Measurements from ENCODE around the gene SKAP1.

SKAP1 gene

DNA sequence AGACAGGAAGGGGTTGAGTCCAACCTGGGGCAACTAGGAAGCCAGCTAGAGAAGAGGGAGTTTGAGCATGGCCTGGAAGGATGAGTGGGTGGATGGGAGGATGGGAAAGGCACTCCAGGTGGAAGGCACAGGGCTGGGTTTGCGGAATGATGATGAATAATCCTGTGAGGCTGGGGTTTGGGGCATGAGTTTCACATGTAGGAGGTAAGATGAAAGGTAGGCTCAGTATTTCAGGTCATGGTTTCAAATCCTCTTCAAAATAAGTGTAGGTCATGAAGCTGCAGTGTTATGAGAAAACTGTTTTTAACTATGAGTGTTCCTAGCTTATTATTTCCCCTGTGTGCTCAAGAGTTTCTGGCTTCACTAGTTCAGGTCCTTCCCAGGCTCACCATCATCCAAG, 130.3 kb downstream of the SKAP1 start:
- Histone ChIP-seq H2AFZ (ENCODE audit: low read depth, low read length, severe bottlenecking) (no peak overlapping the region), H3K4me3 (ENCODE audit: insufficient read depth, low read length, poor library complexity, severe bottlenecking) (no peak overlapping the region)
- TF ChIP-seq, protein P1, sequence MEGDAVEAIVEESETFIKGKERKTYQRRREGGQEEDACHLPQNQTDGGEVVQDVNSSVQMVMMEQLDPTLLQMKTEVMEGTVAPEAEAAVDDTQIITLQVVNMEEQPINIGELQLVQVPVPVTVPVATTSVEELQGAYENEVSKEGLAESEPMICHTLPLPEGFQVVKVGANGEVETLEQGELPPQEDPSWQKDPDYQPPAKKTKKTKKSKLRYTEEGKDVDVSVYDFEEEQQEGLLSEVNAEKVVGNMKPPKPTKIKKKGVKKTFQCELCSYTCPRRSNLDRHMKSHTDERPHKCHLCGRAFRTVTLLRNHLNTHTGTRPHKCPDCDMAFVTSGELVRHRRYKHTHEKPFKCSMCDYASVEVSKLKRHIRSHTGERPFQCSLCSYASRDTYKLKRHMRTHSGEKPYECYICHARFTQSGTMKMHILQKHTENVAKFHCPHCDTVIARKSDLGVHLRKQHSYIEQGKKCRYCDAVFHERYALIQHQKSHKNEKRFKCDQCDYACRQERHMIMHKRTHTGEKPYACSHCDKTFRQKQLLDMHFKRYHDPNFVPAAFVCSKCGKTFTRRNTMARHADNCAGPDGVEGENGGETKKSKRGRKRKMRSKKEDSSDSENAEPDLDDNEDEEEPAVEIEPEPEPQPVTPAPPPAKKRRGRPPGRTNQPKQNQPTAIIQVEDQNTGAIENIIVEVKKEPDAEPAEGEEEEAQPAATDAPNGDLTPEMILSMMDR (IDR thresholded peaks at IDR 0.05; ENCODE audit: insufficient read depth, low read length, poor library complexity, severe bottlenecking): no peak
- TF ChIP-seq EZH2phosphoT487 (conservative IDR thresholded peaks at IDR 0.05; ENCODE audit: low read length): no peak

DNA sequence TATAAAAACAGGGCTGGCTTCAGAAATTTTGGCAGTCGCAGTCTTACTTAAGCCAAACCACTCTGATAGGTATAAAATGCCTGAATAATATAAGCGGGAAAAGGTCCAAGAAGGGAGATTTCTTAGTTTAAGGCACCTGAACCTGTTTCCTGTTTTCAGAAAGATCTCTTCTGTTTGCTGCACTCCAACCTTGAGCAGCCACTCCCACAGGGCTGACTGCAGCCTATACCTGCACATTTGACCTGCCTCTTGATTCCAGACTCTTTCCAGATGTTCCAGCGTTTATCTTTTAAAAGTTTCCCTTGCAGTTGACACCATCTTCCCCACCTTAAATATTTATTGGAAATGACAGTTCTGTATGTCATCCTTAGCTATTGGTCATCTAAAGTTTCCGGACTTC, 132.2 kb downstream of the SKAP1 start:
- H4K20me1 ChIP-seq (ENCODE audit: low read depth, low read length): no peaks in the 10 kb centered on the region
- no peak overlapping the region for H2AFZ ChIP-seq (ENCODE audit: low read depth, low read length, severe bottlenecking)
- no peak overlapping the region for H3K9ac ChIP-seq (ENCODE audit: low read length)
- no peaks in the 10 kb centered on the region for H3K9me3 ChIP-seq (ENCODE audit: insufficient read depth, low read length)
- no peak overlapping the region for H3K27ac ChIP-seq (ENCODE audit: low read depth, low read length)
- no peaks in the 10 kb centered on the region for H3K36me3 ChIP-seq (ENCODE audit: low read length)
- no peaks in the 10 kb centered on the region for H3K9me2 ChIP-seq (replicated peaks; ENCODE audit: insufficient read depth, low read length)
- H3K4me2 ChIP-seq (ENCODE audit: low read depth, low read length, poor library complexity, severe bottlenecking): no peak overlapping the region
- H3K4me3 ChIP-seq (ENCODE audit: insufficient read depth, low read length, poor library complexity, severe bottlenecking): no peak overlapping the region
- no peaks in the 10 kb centered on the region for H3F3A ChIP-seq (ENCODE audit: insufficient read depth)
- H3K79me2 ChIP-seq (ENCODE audit: insufficient read depth, low read length): no peaks in the 10 kb centered on the region
- H3K27me3 ChIP-seq (ENCODE audit: low read length): no peaks in the 10 kb centered on the region
- TF ChIP-seq, protein P1 (IDR thresholded peaks at IDR 0.05; ENCODE audit: insufficient read depth, low read length, poor library complexity, severe bottlenecking): no peak
- no peak for TF ChIP-seq EZH2phosphoT487 (conservative IDR thresholded peaks at IDR 0.05; ENCODE audit: low read length)

More for the DNA sequence above, 130.3 kb downstream of the SKAP1 start:
- Histone ChIP-seq H3K27ac (ENCODE audit: low read depth, low read length) (no peak overlapping the region), H3K9me3 (ENCODE audit: insufficient read depth, low read length) (no peaks in the 10 kb centered on the region), H3F3A (ENCODE audit: insufficient read depth) (no peaks in the 10 kb centered on the region), H3K27me3 (ENCODE audit: low read length) (no peaks in the 10 kb centered on the region), H3K79me2 (ENCODE audit: insufficient read depth, low read length) (no peaks in the 10 kb centered on the region), H3K9ac (ENCODE audit: low read length) (no peak overlapping the region), H3K9me2 (replicated peaks; ENCODE audit: insufficient read depth, low read length) (no peaks in the 10 kb centered on the region), H3K36me3 (ENCODE audit: low read length) (no peaks in the 10 kb centered on the region), H4K20me1 (ENCODE audit: low read depth, low read length) (no peaks in the 10 kb centered on the region), H3K4me2 (ENCODE audit: low read depth, low read length, poor library complexity, severe bottlenecking) (no peak overlapping the region)

DNA sequence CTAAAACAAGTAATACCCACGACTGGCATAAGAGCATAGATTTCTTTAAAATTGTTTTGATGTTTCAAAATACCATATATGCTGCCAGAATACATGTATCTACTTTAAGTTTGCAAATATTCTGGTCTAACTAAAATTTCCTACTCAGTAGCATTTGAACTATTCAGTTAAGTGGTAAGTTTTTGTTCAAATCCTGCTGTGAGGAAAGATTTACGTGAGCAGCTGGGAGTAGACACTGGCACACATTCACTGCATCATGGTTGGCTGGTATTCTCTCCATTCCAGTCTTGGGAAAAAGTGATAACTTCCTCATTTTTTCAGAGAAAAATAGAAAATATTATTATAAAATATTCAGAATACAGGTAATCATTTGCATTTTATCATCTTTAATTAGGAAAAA, 133.6 kb downstream of the SKAP1 start:
- Histone ChIP-seq H3K9me2 (replicated peaks; ENCODE audit: insufficient read depth, low read length) (no peaks in the 10 kb centered on the region), H3K27me3 (ENCODE audit: low read length) (no peaks in the 10 kb centered on the region), H4K20me1 (ENCODE audit: low read depth, low read length) (no peaks in the 10 kb centered on the region), H3K9ac (ENCODE audit: low read length) (no peak overlapping the region), H3K36me3 (ENCODE audit: low read length) (no peaks in the 10 kb centered on the region), H3K79me2 (ENCODE audit: insufficient read depth, low read length) (no peaks in the 10 kb centered on the region), H3K4me3 (ENCODE audit: insufficient read depth, low read length, poor library complexity, severe bottlenecking) (no peak overlapping the region), H3K9me3 (ENCODE audit: insufficient read depth, low read length) (no peaks in the 10 kb centered on the region), H2AFZ (ENCODE audit: low read depth, low read length, severe bottlenecking) (no peak overlapping the region), H3F3A (ENCODE audit: insufficient read depth) (no peaks in the 10 kb centered on the region), H3K27ac (ENCODE audit: low read depth, low read length) (no peak overlapping the region), H3K4me2 (ENCODE audit: low read depth, low read length, poor library complexity, severe bottlenecking) (no peak overlapping the region)
- no peak for TF ChIP-seq EZH2phosphoT487 (conservative IDR thresholded peaks at IDR 0.05; ENCODE audit: low read length)
- TF ChIP-seq, protein P1 (IDR thresholded peaks at IDR 0.05; ENCODE audit: insufficient read depth, low read length, poor library complexity, severe bottlenecking): no peak

Data from SU-DHL-6 (cell line).